OCI-LY3 (cell line): ENCODE results near the gene ZNF487.

Experiments used
- H2AFZ ChIP-seq: fragments of 200-600, 300-600 bp; shearing (Covaris generic); 2 replicates; pipeline ENCODE4 v1.6.0; 2014; ENCODE audit warnings: antibody characterized with exemption, low read depth, low read length
- H3K27ac ChIP-seq: fragments of 200-600, 300-600 bp; sonication (generic); 2 replicates; pipeline ENCODE4 v1.5.1; 2014; ENCODE audit warnings: mild to moderate bottlenecking, low read length, moderate library complexity, mixed read lengths
- H3K27me3 ChIP-seq: fragments of 200-600, 300-600 bp; sonication (generic); 2 replicates; pipeline ENCODE4 v1.6.1; 2014; ENCODE audit warnings: low read depth, low read length, mixed read lengths
- H3K36me3 ChIP-seq: fragments of 200-600, 300-600 bp; sonication (generic); replicated peaks from 2 replicates; pipeline ENCODE3; 2014; ENCODE audit warnings: low read depth, low read length, mixed read lengths
- H3K4me1 ChIP-seq: fragments of 300-600, 200-600 bp; sonication (generic); 2 replicates; pipeline ENCODE4 v1.6.1; 2014; ENCODE audit warnings: low read length, mixed read lengths
- H3K4me2 ChIP-seq: fragments of 200-600, 300-600 bp; sonication (generic); 2 replicates; pipeline ENCODE4 v1.6.1; 2014; ENCODE audit warnings: low read length, mixed read lengths
- H3K4me3 ChIP-seq: fragments of 300-600, 200-600 bp; sonication (generic); 2 replicates; pipeline ENCODE4 v1.5.1; 2014; ENCODE audit warnings: antibody characterized with exemption, mild to moderate bottlenecking, low read length, moderate library complexity
- H3K79me2 ChIP-seq: fragments of 300-600, 200-600 bp; shearing (Covaris generic); 2 replicates; pipeline ENCODE4 v1.6.1; 2014; ENCODE audit warnings: mild to moderate bottlenecking, low read length, mixed read lengths
- H3K9ac ChIP-seq: fragments of 300-600, 200-600 bp; shearing (Covaris generic); 2 replicates; pipeline ENCODE4 v1.6.0; 2014; ENCODE audit warnings: mild to moderate bottlenecking, low read length, moderate library complexity
- H3K9me3 ChIP-seq: fragments of 200-600, 300-600 bp; shearing (Covaris generic); 2 replicates; pipeline ENCODE4 v1.6.1; 2014; ENCODE audit warnings: low read length, mixed read lengths; ENCODE audit not compliant: insufficient read depth
- H4K20me1 ChIP-seq: fragments of 200-600, 300-600 bp; sonication (generic); 2 replicates; pipeline ENCODE4 v1.6.1; 2016; ENCODE audit warnings: low read length, mixed read lengths; ENCODE audit not compliant: insufficient read depth
- CTCF ChIP-seq: fragments of 200-600, 300-600 bp; sonication (generic); IDR thresholded peaks from 2 replicates; pipeline ENCODE4 v1.5.1; 2014; ENCODE audit warnings: antibody characterized with exemption, low read length, low read depth
- EZH2phosphoT487 ChIP-seq: fragments of 200-600 bp; shearing (Covaris generic); IDR thresholded peaks from 2 replicates; pipeline ENCODE4 v1.6.1; 2018; ENCODE audit warnings: antibody characterized with exemption, mixed run types, low read depth

The ZNF487 gene

GRCh38 chr10:43471146-43471545 lies 34.2 kb downstream of the ZNF487 start:
- Histone ChIP-seq H4K20me1 (no peaks in the 10 kb centered on the region), H3K4me2 (no peak overlapping the region), H3K36me3 (no peaks in the 10 kb centered on the region), H3K9me3 (no peaks in the 10 kb centered on the region), H3K27ac (no peak overlapping the region), H3K9ac (no peak overlapping the region), H3K27me3 (no peaks in the 10 kb centered on the region), H3K79me2 (no peaks in the 10 kb centered on the region), H3K4me1 (no peaks in the 10 kb centered on the region), H3K4me3 (no peak overlapping the region), H2AFZ (no peak overlapping the region)
- TF ChIP-seq CTCF (no peak), EZH2phosphoT487 (no peak)

GRCh38 chr10:43471935-43472720 lies 35.2 kb downstream of the ZNF487 start:
- Histone ChIP-seq H3K4me2 (no peak overlapping the region), H3K36me3 (no peaks in the 10 kb centered on the region), H3K27me3 (no peaks in the 10 kb centered on the region), H3K4me3 (no peak overlapping the region), H3K4me1 (no peaks in the 10 kb centered on the region), H2AFZ (no peak overlapping the region), H3K9ac (no peak overlapping the region), H3K27ac (no peak overlapping the region), H3K9me3 (no peaks in the 10 kb centered on the region), H3K79me2 (no peaks in the 10 kb centered on the region), H4K20me1 (no peaks in the 10 kb centered on the region)
- TF ChIP-seq CTCF = no peak
- no peak for TF ChIP-seq EZH2phosphoT487

- no peak overlapping the region for H2AFZ ChIP-seq
- H3K4me3 ChIP-seq = no peak overlapping the region
- H3K79me2 ChIP-seq = no peaks in the 10 kb centered on the region
- H3K4me1 ChIP-seq = no peaks in the 10 kb centered on the region
- H3K27me3 ChIP-seq = no peaks in the 10 kb centered on the region
- H3K9me3 ChIP-seq = no peaks in the 10 kb centered on the region
- H3K4me2 ChIP-seq = no peak overlapping the region
- H3K27ac ChIP-seq = no peak overlapping the region
- H4K20me1 ChIP-seq = no peaks in the 10 kb centered on the region
- no peak for TF ChIP-seq EZH2phosphoT487
- no peak for TF ChIP-seq CTCF
- H3K36me3 ChIP-seq = no peaks in the 10 kb centered on the region
- H3K9ac ChIP-seq = no peak overlapping the region
Observed at GRCh38 chr10:43479275-43479674, 42.4 kb downstream of the ZNF487 start.

- TF ChIP-seq CTCF (no peak), EZH2phosphoT487 (no peak)
- H3K36me3 ChIP-seq = no peaks in the 10 kb centered on the region
- no peaks in the 10 kb centered on the region for H4K20me1 ChIP-seq
- no peak overlapping the region for H3K4me2 ChIP-seq
- H2AFZ ChIP-seq = no peak overlapping the region
- H3K4me3 ChIP-seq = no peak overlapping the region
- H3K27ac ChIP-seq = no peak overlapping the region
- H3K4me1 ChIP-seq = no peaks in the 10 kb centered on the region
- H3K9me3 ChIP-seq = no peaks in the 10 kb centered on the region
- no peak overlapping the region for H3K9ac ChIP-seq
- no peaks in the 10 kb centered on the region for H3K79me2 ChIP-seq
- no peaks in the 10 kb centered on the region for H3K27me3 ChIP-seq
Observed at GRCh38 chr10:43482319-43483078, 45.6 kb downstream of the ZNF487 start.
